Activated CD4-positive, alpha-beta T cell treated with anti-CD3 and anti-CD28 coated beads for 4 hours (primary cell): ENCODE results near the gene GTPBP10.

Experiments
- DNase-seq, 2 donors: peaks; one replicate each; pipeline ENCODE4 v3.0.0-alpha.2; 2020

Gene GTPBP10

DNA sequence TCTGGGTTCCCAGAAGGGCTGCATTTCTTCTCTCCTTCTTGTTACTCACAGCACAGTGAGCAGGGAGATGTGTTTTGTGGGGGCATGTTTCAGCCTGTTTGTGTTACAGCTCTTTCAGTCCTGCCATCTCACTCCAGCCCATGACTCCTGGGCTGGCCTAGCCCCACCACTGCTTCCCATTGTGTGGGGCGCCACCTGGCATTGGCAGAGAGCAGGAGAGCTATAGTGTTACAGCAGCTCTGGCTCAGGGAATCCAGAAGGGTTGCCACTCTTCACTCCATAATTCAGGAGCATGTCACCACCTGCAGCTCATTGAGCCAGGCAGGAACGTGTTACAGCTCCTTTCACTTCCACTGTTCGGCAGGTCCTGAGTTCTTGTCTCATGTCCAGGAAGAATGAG is 86.7 kb downstream of the GTPBP10 start:
- DNase-seq, result no peak
